HepG2 (cell line): ENCODE measurements around the gene COX4I2. TPM values are rescaled to one million over a fixed set of nuclear protein-coding genes. Genes with fewer than 3 reads are reported as not detected.
A peak's percentile ranks its signal among the peaks of the same experiment; 100 is the strongest.

Source experiments
- CC2D1A ChIP-seq: sonication (generic); formaldehyde crosslinking; IDR thresholded peaks from 2 replicates; pipeline ENCODE4 v1.8.1; 2023; ENCODE audit warnings: mild to moderate bottlenecking, missing genetic modification reagents
- HMG20A ChIP-seq: IDR thresholded peaks from 2 replicates; pipeline ENCODE4 v1.6.1; 2016; ENCODE audit warnings: borderline replicate concordance
- NR1H2 ChIP-seq: sonication (generic); formaldehyde crosslinking; IDR thresholded peaks from 2 replicates; pipeline ENCODE4 v1.8.1; 2022; ENCODE audit warnings: low read depth, missing genetic modification reagents, borderline replicate concordance
- RARA ChIP-seq: IDR thresholded peaks from 2 replicates; pipeline ENCODE4 v1.6.1; 2016; ENCODE audit warnings: missing genetic modification reagents, missing compliant biosample characterization
- RFXANK ChIP-seq: IDR thresholded peaks from 2 replicates; pipeline ENCODE4 v1.6.1; 2016
- STAT6 ChIP-seq: sonication (generic); formaldehyde crosslinking; IDR thresholded peaks from 2 replicates; pipeline ENCODE4 v1.4.0; 2020; ENCODE audit warnings: missing genetic modification reagents, mild to moderate bottlenecking, borderline replicate concordance
- ZBTB3 ChIP-seq: sonication (generic); formaldehyde crosslinking; IDR thresholded peaks from 2 replicates; pipeline ENCODE4 v1.4.0; 2020; ENCODE audit warnings: low read depth, mild to moderate bottlenecking, moderate library complexity, missing genetic modification reagents, borderline replicate concordance
- ZNF33A ChIP-seq: sonication (generic); formaldehyde crosslinking; IDR thresholded peaks from 2 replicates; pipeline ENCODE4 v1.5.1; 2020; ENCODE audit warnings: missing genetic modification reagents, mild to moderate bottlenecking, moderate library complexity, borderline replicate concordance
- ZNF484 ChIP-seq: sonication (generic); formaldehyde crosslinking; IDR thresholded peaks from 2 replicates; pipeline ENCODE4 v1.5.1; 2020; ENCODE audit warnings: mild to moderate bottlenecking, low read depth, missing genetic modification reagents, borderline replicate concordance
- ZNF644 ChIP-seq: IDR thresholded peaks from 2 replicates; pipeline ENCODE4 v1.6.1; 2016; ENCODE audit warnings: low read depth
- ZNF737 ChIP-seq: sonication (generic); formaldehyde crosslinking; IDR thresholded peaks from 2 replicates; pipeline ENCODE4 v1.5.0; 2020; ENCODE audit warnings: missing genetic modification reagents, mild to moderate bottlenecking, borderline replicate concordance
- ZNF816 ChIP-seq: sonication (generic); formaldehyde crosslinking; IDR thresholded peaks from 2 replicates; pipeline ENCODE4 v1.8.0; 2022; ENCODE audit warnings: missing genetic modification reagents, mild to moderate bottlenecking, borderline replicate concordance
- polyA plus RNA-seq, 8 experiments: library from polyadenylated mRNA; depleted of rRNA in 3 of 8; stranded (reverse) in 7 of 8; unstranded in 1 of 8; fragments of >200 nt; fragmentation: Illumina TruSeq in 4 of 8; extraction: Trizol in 4 of 8; gene quantifications; 2 replicates each; pipeline versions ENCODE4 v1.2.1 to v1.2.3, GENCODE V29; 2011 to 2016; ENCODE audit warnings: low read depth in 4 of 8, missing spikeins in 1 of 8, mixed read lengths in 1 of 8; ENCODE audit not compliant: insufficient read depth in 1 of 8
- total RNA-seq, 5 experiments: library from RNA; depleted of rRNA; stranded (reverse); fragments of >200 nt; fragmentation: Illumina TruSeq; extraction: Trizol; gene quantifications; 2 replicates each; pipeline ENCODE4 v1.2.3, GENCODE V29; 2016; ENCODE audit warnings: low read depth in 1 of 5
- TF ChIP-seq, protein P1 (sequence below): IDR thresholded peaks from 2 replicates; pipeline ENCODE4 v1.6.1; 2016; ENCODE audit warnings: low read depth, borderline replicate concordance
- TF ChIP-seq, protein P2 (sequence below): sonication (generic); formaldehyde crosslinking; IDR thresholded peaks from one replicate; pipeline ENCODE4 v1.5.1; 2020; ENCODE audit warnings: mild to moderate bottlenecking, missing genetic modification reagents; ENCODE audit errors: not compliant biosample characterization

COX4I2 gene
- total and polyA plus RNA-seq, 2 of the 13 experiments (the other 11 are each of a cell fraction or from before 2014, with no cell fraction given): 1.1 TPM; not detected in 1

GRCh38 chr20:31608251-31608945 lies 29.3 kb upstream of the COX4I2 start (continued):
- TF ChIP-seq ZNF33A (CRISPR knock-in tag) (0 out of 2 replicates have a peak, but pooled peaks have one; percentile 70), ZBTB3 (CRISPR knock-in tag) (peak; percentile 97), ZNF737 (CRISPR knock-in tag) (no peak), STAT6 (peak; percentile 90; the same call in 1 of the 2 replicates), ZNF644 (CRISPR knock-in tag) (peak; percentile 59; the same call in 1 of the 2 replicates), ZNF816 (CRISPR knock-in tag) (peak; percentile 88), NR1H2 (CRISPR knock-in tag) (peak; percentile 95), RFXANK (CRISPR knock-in tag) (peak; percentile 95), RARA (CRISPR knock-in tag) (peak; percentile 100), ZNF484 (no peak), CC2D1A (CRISPR knock-in tag) (peak; percentile 92; the same call in 1 of the 2 replicates), HMG20A (peak; percentile 97)
- TF ChIP-seq, protein P1, sequence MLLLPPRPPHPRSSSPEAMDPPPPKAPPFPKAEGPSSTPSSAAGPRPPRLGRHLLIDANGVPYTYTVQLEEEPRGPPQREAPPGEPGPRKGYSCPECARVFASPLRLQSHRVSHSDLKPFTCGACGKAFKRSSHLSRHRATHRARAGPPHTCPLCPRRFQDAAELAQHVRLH (CRISPR knock-in tag): peak; percentile 100
- TF ChIP-seq, protein P2, sequence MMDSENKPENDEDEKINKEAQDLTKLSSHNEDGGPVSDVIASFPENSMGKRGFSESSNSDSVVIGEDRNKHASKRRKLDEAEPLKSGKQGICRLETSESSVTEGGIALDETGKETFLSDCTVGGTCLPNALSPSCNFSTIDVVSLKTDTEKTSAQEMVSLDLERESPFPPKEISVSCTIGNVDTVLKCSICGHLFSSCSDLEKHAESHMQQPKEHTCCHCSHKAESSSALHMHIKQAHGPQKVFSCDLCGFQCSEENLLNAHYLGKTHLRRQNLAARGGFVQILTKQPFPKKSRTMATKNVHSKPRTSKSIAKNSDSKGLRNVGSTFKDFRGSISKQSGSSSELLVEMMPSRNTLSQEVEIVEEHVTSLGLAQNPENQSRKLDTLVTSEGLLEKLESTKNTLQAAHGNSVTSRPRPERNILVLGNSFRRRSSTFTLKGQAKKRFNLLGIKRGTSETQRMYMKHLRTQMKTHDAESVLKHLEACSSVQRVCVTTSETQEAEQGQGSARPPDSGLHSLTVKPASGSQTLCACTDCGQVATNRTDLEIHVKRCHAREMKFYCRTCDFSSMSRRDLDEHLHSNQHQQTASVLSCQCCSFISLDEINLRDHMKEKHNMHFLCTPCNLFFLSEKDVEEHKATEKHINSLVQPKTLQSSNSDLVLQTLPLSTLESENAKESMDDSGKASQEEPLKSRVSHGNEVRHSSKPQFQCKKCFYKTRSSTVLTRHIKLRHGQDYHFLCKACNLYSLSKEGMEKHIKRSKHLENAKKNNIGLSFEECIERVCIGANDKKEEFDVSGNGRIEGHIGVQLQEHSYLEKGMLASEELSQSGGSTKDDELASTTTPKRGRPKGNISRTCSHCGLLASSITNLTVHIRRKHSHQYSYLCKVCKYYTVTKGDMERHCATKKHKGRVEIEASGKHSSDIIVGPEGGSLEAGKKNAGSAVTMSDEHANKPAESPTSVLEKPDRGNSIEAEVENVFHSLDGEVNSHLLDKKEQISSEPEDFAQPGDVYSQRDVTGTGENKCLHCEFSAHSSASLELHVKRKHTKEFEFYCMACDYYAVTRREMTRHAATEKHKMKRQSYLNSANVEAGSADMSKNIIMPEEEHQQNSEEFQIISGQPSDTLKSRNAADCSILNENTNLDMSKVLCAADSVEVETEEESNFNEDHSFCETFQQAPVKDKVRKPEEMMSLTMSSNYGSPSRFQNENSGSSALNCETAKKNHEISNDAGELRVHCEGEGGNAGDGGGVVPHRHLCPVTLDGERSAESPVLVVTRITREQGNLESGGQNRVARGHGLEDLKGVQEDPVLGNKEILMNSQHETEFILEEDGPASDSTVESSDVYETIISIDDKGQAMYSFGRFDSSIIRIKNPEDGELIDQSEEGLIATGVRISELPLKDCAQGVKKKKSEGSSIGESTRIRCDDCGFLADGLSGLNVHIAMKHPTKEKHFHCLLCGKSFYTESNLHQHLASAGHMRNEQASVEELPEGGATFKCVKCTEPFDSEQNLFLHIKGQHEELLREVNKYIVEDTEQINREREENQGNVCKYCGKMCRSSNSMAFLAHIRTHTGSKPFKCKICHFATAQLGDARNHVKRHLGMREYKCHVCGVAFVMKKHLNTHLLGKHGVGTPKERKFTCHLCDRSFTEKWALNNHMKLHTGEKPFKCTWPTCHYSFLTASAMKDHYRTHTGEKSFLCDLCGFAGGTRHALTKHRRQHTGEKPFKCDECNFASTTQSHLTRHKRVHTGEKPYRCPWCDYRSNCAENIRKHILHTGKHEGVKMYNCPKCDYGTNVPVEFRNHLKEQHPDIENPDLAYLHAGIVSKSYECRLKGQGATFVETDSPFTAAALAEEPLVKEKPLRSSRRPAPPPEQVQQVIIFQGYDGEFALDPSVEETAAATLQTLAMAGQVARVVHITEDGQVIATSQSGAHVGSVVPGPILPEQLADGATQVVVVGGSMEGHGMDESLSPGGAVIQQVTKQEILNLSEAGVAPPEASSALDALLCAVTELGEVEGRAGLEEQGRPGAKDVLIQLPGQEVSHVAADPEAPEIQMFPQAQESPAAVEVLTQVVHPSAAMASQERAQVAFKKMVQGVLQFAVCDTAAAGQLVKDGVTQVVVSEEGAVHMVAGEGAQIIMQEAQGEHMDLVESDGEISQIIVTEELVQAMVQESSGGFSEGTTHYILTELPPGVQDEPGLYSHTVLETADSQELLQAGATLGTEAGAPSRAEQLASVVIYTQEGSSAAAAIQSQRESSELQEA (CRISPR knock-in tag): peak; percentile 98
